NCI-H2196 treated with DMSO at 0.1 percent for 48 hours (cell line): ENCODE measurements around the gene MTREX.

ENCODE experiments used
- DNase-seq: peaks from one replicate; lab custom pipeline; 2025; ENCODE audit not compliant: unreplicated experiment; lab: John Stamatoyannopoulos, UW

Gene MTREX

GRCh38 chr5:55469839-55470238 is 162.1 kb downstream of the MTREX start:
- DNase-seq: no peak

DNA sequence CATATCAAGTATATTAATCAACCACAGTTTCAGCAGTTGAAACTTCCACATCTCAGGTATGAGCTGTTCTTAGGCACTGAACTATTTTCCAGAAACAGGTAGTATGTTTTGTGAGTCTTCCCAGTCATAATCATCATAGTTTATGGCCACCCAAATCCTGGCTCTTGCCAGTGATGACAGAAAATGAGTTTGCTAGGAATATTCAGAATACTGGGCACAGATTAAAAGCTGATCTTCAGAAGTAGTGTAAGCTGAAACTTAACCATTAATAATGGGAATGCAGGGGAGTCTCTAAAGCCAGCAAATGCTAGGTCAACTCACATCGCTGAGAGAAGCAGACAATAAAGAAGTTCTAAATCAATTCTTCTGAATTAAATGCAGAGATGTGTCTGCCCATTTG is 162.5 kb downstream of the MTREX start:
- no peak for DNase-seq

DNA sequence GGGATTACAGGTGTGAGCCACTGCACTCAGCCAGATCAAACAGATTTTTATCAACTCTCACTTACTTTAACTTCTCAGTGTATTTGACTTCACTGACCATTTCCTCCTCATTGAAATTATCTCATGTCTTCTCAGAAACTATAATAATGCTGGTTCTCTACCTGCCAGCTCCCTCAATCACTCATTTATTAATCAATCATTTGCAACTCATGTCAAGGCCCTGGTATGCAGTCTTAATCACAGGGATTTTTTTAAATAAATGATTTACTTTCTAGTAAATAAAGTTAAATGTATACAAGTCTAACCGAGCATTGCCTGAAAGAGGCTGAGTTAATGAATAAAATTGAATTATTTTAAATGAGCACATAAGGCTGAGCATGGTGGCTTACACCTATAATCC is 163.7 kb downstream of the MTREX start:
- no peak for DNase-seq

DNA sequence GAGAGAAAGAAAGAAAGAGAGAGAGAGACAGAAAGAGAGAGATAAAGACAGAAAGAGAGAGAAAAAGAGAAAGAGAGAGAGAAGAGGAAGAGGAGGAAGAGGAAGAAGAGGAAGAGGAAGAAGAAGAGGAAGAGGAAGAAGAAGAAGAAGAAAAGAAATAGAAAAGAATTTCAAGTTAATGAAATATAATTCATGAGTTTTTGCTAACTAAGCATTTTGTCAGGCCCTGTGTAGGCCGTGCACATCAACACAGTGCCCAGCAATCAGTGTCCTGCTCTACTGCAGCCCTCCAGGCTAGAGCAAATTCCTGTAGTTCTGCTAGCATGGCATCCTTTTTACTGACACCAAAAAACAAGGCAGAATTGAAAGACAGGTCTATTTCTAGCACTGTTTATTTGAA is 164.9 kb downstream of the MTREX start:
- DNase-seq: no peak
